Body of pancreas (tissue), 4 donors: ENCODE results near the gene RAD51B.

ENCODE experiments used
- POLR2A ChIP-seq, 3 donors: fragments of 450-650 bp; IDR thresholded peaks; one replicate each; pipeline ENCODE4 v1.6.1; 2016; ENCODE audit warnings: antibody characterized with exemption in 3 of 3, mild to moderate bottlenecking in 2 of 3
- TF ChIP-seq, protein P1 (sequence below), 7 experiments: fragments of 450-650 bp in 4 of 7; fragments of 200-600 bp in 3 of 7; sonication (generic) in 3 of 7; IDR thresholded peaks; one replicate each; pipeline ENCODE4 v1.5.1; 2016 to 2019; ENCODE audit warnings: antibody characterized with exemption in 7 of 7

DNA sequence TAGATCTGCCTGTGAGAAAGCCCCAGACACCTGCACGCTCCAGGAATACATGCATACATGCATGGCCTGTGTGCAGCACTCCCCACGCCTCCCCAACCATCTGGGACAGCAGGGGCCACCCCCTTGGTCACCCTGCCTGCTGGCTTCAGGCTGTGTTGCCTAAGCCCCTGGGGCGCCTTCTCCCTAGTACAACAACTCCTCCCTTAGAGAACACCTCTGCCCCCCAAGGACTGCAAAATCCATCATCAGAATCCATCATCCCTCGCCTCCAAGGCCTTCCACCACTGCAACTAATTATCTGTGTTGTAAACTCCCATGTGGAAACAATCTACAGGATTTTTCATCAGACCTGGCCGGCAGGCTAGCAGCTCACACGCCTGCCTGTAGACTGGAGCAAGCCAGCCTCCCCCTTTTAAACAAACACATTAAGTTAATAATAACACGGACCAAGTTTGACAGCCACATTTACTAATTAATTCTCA lies 936.5 kb downstream of the RAD51B start:
- TF ChIP-seq, protein P1, sequence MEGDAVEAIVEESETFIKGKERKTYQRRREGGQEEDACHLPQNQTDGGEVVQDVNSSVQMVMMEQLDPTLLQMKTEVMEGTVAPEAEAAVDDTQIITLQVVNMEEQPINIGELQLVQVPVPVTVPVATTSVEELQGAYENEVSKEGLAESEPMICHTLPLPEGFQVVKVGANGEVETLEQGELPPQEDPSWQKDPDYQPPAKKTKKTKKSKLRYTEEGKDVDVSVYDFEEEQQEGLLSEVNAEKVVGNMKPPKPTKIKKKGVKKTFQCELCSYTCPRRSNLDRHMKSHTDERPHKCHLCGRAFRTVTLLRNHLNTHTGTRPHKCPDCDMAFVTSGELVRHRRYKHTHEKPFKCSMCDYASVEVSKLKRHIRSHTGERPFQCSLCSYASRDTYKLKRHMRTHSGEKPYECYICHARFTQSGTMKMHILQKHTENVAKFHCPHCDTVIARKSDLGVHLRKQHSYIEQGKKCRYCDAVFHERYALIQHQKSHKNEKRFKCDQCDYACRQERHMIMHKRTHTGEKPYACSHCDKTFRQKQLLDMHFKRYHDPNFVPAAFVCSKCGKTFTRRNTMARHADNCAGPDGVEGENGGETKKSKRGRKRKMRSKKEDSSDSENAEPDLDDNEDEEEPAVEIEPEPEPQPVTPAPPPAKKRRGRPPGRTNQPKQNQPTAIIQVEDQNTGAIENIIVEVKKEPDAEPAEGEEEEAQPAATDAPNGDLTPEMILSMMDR (IDR thresholded peaks at IDR 0.05), result no peak
- no peak for TF ChIP-seq POLR2A (IDR thresholded peaks at IDR 0.05)
